Activated T-helper 2 cell treated with anti-CD3 and anti-CD28 coated beads, Interferon-gamma antibody, Interleukin-2, Interleukin-4, amounts not matched to agents 10 μg/mL and 5 μg/mL and 100 μg/mL, durations not matched to agents 14 hours and 24 hours and 36 hours (primary cell): ENCODE results near the gene KLRF1. TPM values are rescaled to one million over a fixed set of nuclear protein-coding genes. Genes with fewer than 3 reads are reported as not detected.

Source experiments
- DNase-seq: peaks from one replicate; pipeline ENCODE4 v3.0.0; 2021; ENCODE audit warnings: low spot score
- H3K27ac Mint-ChIP-seq: one replicate; pipeline ENCODE4 v1.8.0; 2021; ENCODE audit warnings: mixed read lengths
- H3K27me3 Mint-ChIP-seq: one replicate; pipeline ENCODE4 v1.8.0; 2021; ENCODE audit warnings: low read depth, mixed read lengths
- H3K36me3 Mint-ChIP-seq: one replicate; pipeline ENCODE4 v1.8.0; 2021; ENCODE audit warnings: low read depth, mixed read lengths
- H3K4me1 Mint-ChIP-seq: one replicate; pipeline ENCODE4 v1.8.0; 2021; ENCODE audit warnings: low read depth, mixed read lengths
- H3K4me3 Mint-ChIP-seq: one replicate; pipeline ENCODE4 v1.8.0; 2021; ENCODE audit warnings: low read depth, mild to moderate bottlenecking, moderate library complexity, mixed read lengths
- H3K9me3 Mint-ChIP-seq: one replicate; pipeline ENCODE4 v1.8.0; 2021; ENCODE audit warnings: mixed read lengths
- intact Hi-C: fragments of 100-400 bp; cut with micrococcal nuclease; formaldehyde crosslinking; loops from one replicate; pipeline ENCODE4 v1.15.1; 2023
- total RNA-seq: library from RNA; stranded (reverse); gene quantifications from 2 replicates; pipeline ENCODE4 v1.2.3, GENCODE V29; 2022

Gene KLRF1
- total RNA-seq, 1 donor from 2014 or later = not detected

GRCh38 chr12:9811621-9812020, 15.7 kb upstream of the KLRF1 start:
- Mint-ChIP-seq H3K4me1 (peaks cover 18% of the 10 kb centered on the region), H3K27me3 (peaks cover 24% of the 10 kb centered on the region), H3K9me3 (no peaks in the 10 kb centered on the region), H3K27ac (no peak overlapping the region), H3K36me3 (no peaks in the 10 kb centered on the region), H3K4me3 (no peak overlapping the region)
- intact Hi-C loops = loop anchor here (5.0 kb wide), 3 partner anchors 131 to 331 kb away; partner anchors contain the start of gene CLEC12B
- DNase-seq = no peak

DNA sequence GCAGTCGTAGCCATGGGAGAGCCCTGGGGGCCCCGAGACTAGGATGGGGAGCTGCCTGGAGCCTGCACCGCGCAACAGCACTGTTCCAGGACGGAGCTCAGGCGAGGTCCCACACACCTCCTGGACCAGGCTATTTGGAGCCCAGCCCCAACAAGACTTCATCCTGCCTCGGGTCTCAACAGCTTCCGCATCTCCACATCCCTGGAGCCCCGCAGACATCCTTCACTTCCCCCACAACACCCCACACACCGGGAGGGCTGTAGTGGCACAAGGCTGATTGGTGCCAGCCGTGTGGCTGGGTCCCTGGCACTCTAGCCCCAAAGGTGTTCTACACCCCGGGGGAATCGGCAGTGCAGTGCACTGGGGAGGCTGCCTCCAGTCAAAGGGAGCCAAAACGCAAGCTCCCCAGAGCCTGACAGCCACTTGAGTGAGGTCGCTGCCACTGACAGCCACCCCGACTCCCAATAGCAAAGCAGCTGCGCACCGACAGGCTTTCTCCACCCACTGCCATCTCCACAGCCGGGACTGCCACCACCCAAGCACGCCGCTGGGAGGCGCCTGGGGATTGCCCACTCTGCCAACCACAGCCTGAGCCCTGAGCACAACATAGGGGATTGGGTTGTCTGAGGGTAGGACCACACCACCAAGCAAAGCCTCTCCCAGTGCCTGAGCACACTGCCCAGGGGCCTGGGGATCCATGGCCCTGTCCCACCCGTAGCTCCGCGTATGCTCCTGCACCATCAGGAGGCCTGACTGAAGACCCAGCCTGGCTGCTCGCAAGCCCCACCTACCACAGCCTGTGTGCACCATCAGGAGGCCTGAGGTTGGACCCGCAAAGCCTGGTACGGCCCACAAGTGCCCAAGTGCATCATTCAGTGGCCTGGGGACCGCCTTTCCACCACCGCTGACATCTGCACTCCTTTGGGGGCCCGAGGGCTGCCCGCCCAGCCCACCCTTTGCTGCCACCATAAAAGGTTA, 13.2 kb upstream of the KLRF1 start:
- Mint-ChIP-seq H3K36me3 (no peaks in the 10 kb centered on the region), H3K4me1 (peaks cover 20% of the 10 kb centered on the region), H3K27me3 (peaks cover 18% of the 10 kb centered on the region), H3K4me3 (peak overlapping the region; percentile 83), H3K27ac (peak overlapping the region; percentile 56), H3K9me3 (no peaks in the 10 kb centered on the region)
- intact Hi-C loops = loop anchor here (1.0 to 5.0 kb wide), 6 partner anchors 55 to 328 kb away; partner anchors contain the start of genes CLEC12B and CLEC2B
- DNase-seq = peak; percentile 88

DNA sequence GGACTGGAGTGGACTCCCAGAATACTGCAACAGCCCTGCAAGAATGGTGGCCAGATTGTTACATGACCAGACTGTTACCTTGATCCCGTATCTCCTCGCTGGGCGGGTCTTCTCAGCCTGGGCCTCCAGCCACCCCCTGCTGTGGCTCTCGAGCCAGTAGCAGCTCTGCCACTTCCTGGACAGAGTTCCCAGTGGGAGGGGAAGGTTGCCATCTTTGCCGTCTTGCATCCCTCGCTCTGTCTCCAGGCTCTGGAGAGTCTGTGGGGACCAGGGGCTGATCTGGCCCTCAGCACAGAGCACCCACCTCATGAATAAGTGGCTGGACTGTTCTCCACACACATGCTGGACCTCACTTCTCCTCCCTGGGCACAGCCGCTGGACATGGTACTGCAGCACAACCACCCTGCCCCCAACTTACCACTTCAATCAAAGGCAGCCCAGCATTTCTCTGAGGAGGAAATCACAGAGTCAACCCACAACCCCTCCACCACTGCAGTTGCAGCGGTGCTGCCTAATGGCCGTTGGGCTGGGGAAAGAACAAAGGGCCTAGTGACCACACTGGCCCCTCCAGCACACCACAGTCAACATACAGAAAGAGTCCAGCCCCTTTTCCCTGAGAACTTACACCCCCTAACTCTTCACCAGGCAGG, 6.9 kb upstream of the KLRF1 start:
- no peak overlapping the region for H3K27ac Mint-ChIP-seq
- no peaks in the 10 kb centered on the region for H3K9me3 Mint-ChIP-seq
- no peak for DNase-seq
- no peak overlapping the region for H3K4me3 Mint-ChIP-seq
- peaks cover 49% of the 10 kb centered on the region for H3K27me3 Mint-ChIP-seq
- no peaks in the 10 kb centered on the region for H3K36me3 Mint-ChIP-seq
- intact Hi-C loops = no loop called here
- H3K4me1 Mint-ChIP-seq = peaks cover 1% of the 10 kb centered on the region

GRCh38 chr12:9829483-9829882, 2.2 kb downstream of the KLRF1 start:
- peaks cover 18% of the 10 kb centered on the region for H3K27me3 Mint-ChIP-seq
- no peak overlapping the region for H3K4me3 Mint-ChIP-seq
- H3K4me1 Mint-ChIP-seq = no peaks in the 10 kb centered on the region
- no peak for DNase-seq
- H3K27ac Mint-ChIP-seq = no peak overlapping the region
- no peaks in the 10 kb centered on the region for H3K9me3 Mint-ChIP-seq
- H3K36me3 Mint-ChIP-seq = no peaks in the 10 kb centered on the region
- intact Hi-C loops = no loop called here

- no peaks in the 10 kb centered on the region for H3K36me3 Mint-ChIP-seq
- peaks cover 14% of the 10 kb centered on the region for H3K27me3 Mint-ChIP-seq
- H3K9me3 Mint-ChIP-seq = no peaks in the 10 kb centered on the region
- H3K4me1 Mint-ChIP-seq = no peaks in the 10 kb centered on the region
- intact Hi-C loops = no loop called here
- H3K4me3 Mint-ChIP-seq = no peak overlapping the region
- no peak for DNase-seq
- no peak overlapping the region for H3K27ac Mint-ChIP-seq
These were observed 2.7 kb downstream of the KLRF1 start for GRCh38 chr12:9829982-9830381.

DNA sequence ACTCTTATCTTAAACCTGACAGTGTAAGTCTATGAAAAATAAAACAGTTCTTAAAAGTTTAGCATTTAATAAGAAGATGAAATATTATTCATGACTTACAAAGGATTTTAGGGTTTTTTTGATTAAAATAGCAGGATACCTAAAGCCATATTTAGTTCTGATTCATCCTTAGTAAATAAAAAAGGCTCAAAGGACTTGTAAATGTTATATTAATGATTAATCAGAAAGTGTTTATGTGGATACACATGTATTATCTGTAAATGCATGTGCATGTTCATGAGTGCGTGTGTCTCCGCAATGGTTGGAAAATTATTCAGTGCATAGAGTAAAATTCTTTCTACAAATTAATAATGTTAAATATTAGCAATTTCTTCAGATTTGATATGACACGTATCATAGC, 4.4 kb downstream of the KLRF1 start:
- no peaks in the 10 kb centered on the region for H3K4me1 Mint-ChIP-seq
- no peak overlapping the region for H3K4me3 Mint-ChIP-seq
- no peak overlapping the region for H3K27ac Mint-ChIP-seq
- H3K27me3 Mint-ChIP-seq = peaks cover 4% of the 10 kb centered on the region
- H3K36me3 Mint-ChIP-seq = no peaks in the 10 kb centered on the region
- DNase-seq = no peak
- no peaks in the 10 kb centered on the region for H3K9me3 Mint-ChIP-seq
- intact Hi-C loops = no loop called here

DNA sequence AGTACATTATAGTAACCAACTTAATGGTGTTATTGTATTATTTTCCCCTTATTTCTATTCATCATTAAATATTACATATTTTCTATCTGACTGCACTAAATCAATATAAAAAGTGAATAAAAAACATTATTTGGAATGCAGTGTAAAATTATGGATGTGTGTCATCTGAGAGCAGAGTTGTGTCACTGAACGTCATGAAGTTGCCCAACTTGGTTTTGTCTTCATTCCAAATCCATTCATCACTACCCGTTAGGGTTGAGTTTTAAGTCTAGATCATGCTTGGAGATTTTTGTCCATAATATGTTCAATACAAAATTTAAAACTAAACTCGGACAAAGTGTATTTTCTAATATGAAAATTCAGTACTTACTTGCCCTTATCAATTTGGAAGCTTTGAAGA, 16.1 kb downstream of the KLRF1 start:
- Mint-ChIP-seq H3K9me3 (no peaks in the 10 kb centered on the region), H3K36me3 (no peaks in the 10 kb centered on the region), H3K27me3 (peaks cover 38% of the 10 kb centered on the region), H3K4me3 (no peak overlapping the region), H3K4me1 (no peaks in the 10 kb centered on the region), H3K27ac (no peak overlapping the region)
- intact Hi-C loops = no loop called here
- DNase-seq = no peak

GRCh38 chr12:9848899-9849298, 21.6 kb downstream of the KLRF1 start:
- no peaks in the 10 kb centered on the region for H3K4me1 Mint-ChIP-seq
- peaks cover 24% of the 10 kb centered on the region for H3K36me3 Mint-ChIP-seq
- H3K4me3 Mint-ChIP-seq = no peak overlapping the region
- peaks cover 32% of the 10 kb centered on the region for H3K27me3 Mint-ChIP-seq
- H3K9me3 Mint-ChIP-seq = no peaks in the 10 kb centered on the region
- no peak for DNase-seq
- intact Hi-C loops = no loop called here
- no peak overlapping the region for H3K27ac Mint-ChIP-seq

DNA sequence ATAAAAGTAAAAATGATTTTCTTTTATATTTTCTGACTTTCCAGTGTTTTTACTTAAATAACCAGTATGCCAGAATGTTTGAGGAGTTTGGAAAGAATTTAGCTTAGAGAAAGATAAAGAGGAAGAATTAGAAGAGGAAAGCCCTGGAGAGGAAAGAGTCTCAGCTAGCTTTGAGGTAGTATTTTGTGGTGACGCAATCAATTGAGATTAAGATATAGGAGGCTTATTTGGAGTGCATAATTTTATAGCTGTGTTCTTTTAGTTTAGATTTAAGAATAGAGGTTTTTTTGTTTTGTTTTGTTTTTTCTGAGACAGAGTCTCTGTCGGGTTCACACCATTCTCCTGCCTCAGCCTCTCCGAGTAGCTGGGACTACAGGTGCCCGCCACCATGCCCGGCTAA, 23.8 kb downstream of the KLRF1 start:
- Mint-ChIP-seq H3K4me3 (no peak overlapping the region), H3K27ac (no peak overlapping the region), H3K27me3 (peaks cover 17% of the 10 kb centered on the region), H3K36me3 (peaks cover 41% of the 10 kb centered on the region), H3K4me1 (no peaks in the 10 kb centered on the region), H3K9me3 (no peaks in the 10 kb centered on the region)
- intact Hi-C loops = no loop called here
- no peak for DNase-seq

DNA sequence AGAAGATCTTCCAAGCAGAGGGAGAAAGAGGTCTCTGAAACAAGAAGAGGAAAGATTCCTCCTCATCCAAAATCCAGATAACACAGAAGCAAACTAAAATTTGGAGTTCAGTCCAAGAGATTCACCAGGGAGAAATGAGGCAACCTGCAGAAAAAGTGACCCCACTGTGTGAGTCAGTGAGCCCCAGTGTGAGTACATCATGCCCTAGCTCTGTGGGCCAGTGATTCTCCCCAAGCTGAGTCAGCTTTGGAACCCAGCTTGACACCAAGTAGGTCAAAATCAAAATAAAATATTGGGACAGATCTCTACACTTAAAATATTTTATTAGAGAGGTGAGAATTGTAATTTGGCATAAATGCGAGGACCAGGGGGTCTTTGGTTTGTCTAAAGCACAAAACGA, 24.6 kb downstream of the KLRF1 start:
- Mint-ChIP-seq H3K36me3 (peaks cover 47% of the 10 kb centered on the region), H3K4me1 (no peaks in the 10 kb centered on the region), H3K27me3 (peaks cover 8% of the 10 kb centered on the region), H3K9me3 (no peaks in the 10 kb centered on the region), H3K4me3 (no peak overlapping the region), H3K27ac (no peak overlapping the region)
- no peak for DNase-seq
- intact Hi-C loops = no loop called here

DNA sequence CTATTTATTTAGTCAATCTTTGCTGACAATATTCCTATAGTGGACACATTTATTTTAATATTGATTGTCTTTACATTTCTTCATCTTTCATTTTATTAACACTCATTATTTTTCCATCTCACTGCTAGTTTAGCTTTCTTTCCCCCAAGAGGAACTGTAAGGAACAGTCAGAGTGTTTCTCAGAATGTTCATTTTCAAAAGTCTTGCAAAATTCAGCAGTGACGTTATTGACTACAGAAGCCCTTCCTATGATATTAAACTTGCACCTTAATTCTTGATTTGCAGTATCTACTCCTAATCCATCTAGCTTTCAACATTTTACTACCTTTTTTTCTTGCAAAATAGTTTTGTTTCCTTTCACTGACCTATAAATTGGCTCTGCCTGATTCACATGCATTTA, 28.9 kb downstream of the KLRF1 start:
- no peak for DNase-seq
- Mint-ChIP-seq H3K4me3 (no peak overlapping the region), H3K27ac (no peak overlapping the region), H3K36me3 (peaks cover 71% of the 10 kb centered on the region), H3K4me1 (peaks cover 4% of the 10 kb centered on the region), H3K27me3 (no peaks in the 10 kb centered on the region), H3K9me3 (no peaks in the 10 kb centered on the region)
- intact Hi-C loops = no loop called here

GRCh38 chr12:9856894-9857293, 29.6 kb downstream of the KLRF1 start:
- Mint-ChIP-seq H3K27me3 (no peaks in the 10 kb centered on the region), H3K9me3 (no peaks in the 10 kb centered on the region), H3K4me1 (peaks cover 5% of the 10 kb centered on the region), H3K36me3 (peaks cover 67% of the 10 kb centered on the region), H3K27ac (no peak overlapping the region), H3K4me3 (no peak overlapping the region)
- DNase-seq = no peak
- intact Hi-C loops = no loop called here

DNA sequence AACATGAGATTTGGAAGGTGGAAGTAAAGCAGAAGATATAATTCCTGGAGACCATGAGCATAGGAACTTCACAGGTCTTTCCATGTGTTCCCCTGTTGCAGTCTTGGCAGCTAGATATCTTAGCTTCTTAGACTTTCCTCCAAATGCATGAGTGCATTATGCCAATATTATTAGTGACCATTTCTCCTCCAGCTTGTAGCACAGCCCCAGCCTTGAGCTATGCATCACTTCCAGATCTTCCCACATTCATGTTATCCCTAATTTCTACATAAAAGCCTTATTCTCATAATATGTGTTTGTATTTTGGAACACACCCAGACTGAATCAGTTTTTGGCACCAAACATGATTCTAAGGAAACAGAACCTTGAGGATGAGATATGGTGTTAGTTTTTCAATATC, 30.9 kb downstream of the KLRF1 start:
- Mint-ChIP-seq H3K27me3 (no peaks in the 10 kb centered on the region), H3K4me3 (no peak overlapping the region), H3K9me3 (peaks cover 1% of the 10 kb centered on the region), H3K4me1 (peaks cover 6% of the 10 kb centered on the region), H3K27ac (no peak overlapping the region), H3K36me3 (peaks cover 64% of the 10 kb centered on the region)
- DNase-seq = no peak
- intact Hi-C loops = no loop called here
